ENCODE results near the gene TSHZ2. TPM values are rescaled to one million over a fixed set of nuclear protein-coding genes. Genes with fewer than 3 reads are reported as not detected.

Gene TSHZ2
- total RNA-seq, 1 donor from 2014 or later = 5.2 TPM

- H3K9me3 ChIP-seq = no peaks in the 10 kb centered on the region
- no peaks in the 10 kb centered on the region for H3K27me3 ChIP-seq
- TF ChIP-seq CTCF (IDR thresholded peaks at IDR 0.05) = no peak
- H3K36me3 ChIP-seq = no peaks in the 10 kb centered on the region
- no peak overlapping the region for H3K27ac ChIP-seq
- ATAC-seq (no peak), DNase-seq (no peak)
- H3K4me1 ChIP-seq = no peaks in the 10 kb centered on the region
- intact Hi-C loops (cut with DNase I) = no loop called here
- no peak overlapping the region for H3K4me3 ChIP-seq
Observed at GRCh38 chr20:52994184-52994970, 22.2 kb downstream of the TSHZ2 start.

- no peak for TF ChIP-seq CTCF (IDR thresholded peaks at IDR 0.05)
- intact Hi-C loops (cut with DNase I) = no loop called here
- no peaks in the 10 kb centered on the region for H3K9me3 ChIP-seq
- H3K27me3 ChIP-seq = no peaks in the 10 kb centered on the region
- DNase-seq (no peak), ATAC-seq (no peak)
- H3K36me3 ChIP-seq = no peaks in the 10 kb centered on the region
- H3K4me3 ChIP-seq = no peak overlapping the region
- H3K4me1 ChIP-seq = no peaks in the 10 kb centered on the region
- no peak overlapping the region for H3K27ac ChIP-seq
Observed at GRCh38 chr20:52996130-52996529, 24.0 kb downstream of the TSHZ2 start.

DNA sequence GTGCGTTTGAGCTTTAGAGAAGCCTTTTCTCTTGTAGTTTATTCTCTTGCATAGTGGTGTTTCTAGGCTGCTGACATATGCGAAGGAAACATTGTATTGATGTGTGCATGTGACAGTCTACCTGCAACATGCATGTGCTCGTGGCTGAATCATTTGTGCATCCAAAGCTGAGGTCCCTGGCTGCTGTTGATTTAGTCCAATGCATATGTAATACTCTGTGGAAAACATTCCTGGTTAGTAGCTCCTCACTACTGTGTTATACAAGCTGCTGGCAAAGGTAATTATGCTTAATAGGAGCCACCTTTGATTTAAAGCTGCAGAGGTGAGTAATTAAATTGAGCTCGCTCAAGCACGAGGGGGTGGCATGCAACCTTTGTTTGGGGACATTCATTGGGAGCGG, 24.5 kb downstream of the TSHZ2 start:
- no peaks in the 10 kb centered on the region for H3K27me3 ChIP-seq

DNA sequence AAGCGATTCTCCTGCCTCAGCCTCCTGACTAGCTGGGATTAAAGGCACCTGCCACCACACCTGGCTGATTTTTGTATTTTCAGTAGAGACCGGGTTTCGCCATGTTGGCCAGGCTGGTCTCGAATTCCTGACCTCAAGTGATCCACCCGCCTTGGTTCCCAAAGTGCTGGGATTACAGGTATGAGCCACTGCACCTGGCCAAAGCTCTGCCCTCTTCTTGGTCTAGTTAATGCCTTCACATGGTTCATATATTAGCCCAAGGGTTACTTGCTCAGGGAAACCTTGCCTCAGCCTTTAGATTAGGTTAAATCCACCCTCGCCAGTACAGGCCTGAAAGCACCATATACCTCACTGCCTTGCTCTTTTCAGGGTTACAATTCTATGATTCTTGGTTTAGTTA, 26.1 kb downstream of the TSHZ2 start:
- H3K27me3 ChIP-seq = no peaks in the 10 kb centered on the region
- no peaks in the 10 kb centered on the region for H3K36me3 ChIP-seq
- no peak overlapping the region for H3K4me3 ChIP-seq
- no peaks in the 10 kb centered on the region for H3K9me3 ChIP-seq
- ATAC-seq (no peak), DNase-seq (no peak)
- no peak overlapping the region for H3K27ac ChIP-seq
- intact Hi-C loops (cut with DNase I) = no loop called here
- TF ChIP-seq CTCF (IDR thresholded peaks at IDR 0.05) = no peak
- H3K4me1 ChIP-seq = no peaks in the 10 kb centered on the region

More for the DNA sequence above, 24.5 kb downstream of the TSHZ2 start:
- TF ChIP-seq CTCF (IDR thresholded peaks at IDR 0.05) = no peak
- H3K9me3 ChIP-seq = no peaks in the 10 kb centered on the region
- no peak overlapping the region for H3K4me3 ChIP-seq
- no peaks in the 10 kb centered on the region for H3K36me3 ChIP-seq
- H3K27ac ChIP-seq = no peak overlapping the region
- ATAC-seq (no peak), DNase-seq (no peak)
- no peaks in the 10 kb centered on the region for H3K4me1 ChIP-seq
- intact Hi-C loops (cut with DNase I) = no loop called here

- Histone ChIP-seq H3K36me3 (no peaks in the 10 kb centered on the region), H3K27ac (no peak overlapping the region), H3K4me3 (no peak overlapping the region), H3K4me1 (no peaks in the 10 kb centered on the region), H3K9me3 (no peaks in the 10 kb centered on the region), H3K27me3 (no peaks in the 10 kb centered on the region)
- ATAC-seq (no peak), DNase-seq (no peak)
- intact Hi-C loops (cut with DNase I) = no loop called here
- TF ChIP-seq CTCF (IDR thresholded peaks at IDR 0.05) = no peak
Observed at GRCh38 chr20:52999040-52999439, 26.9 kb downstream of the TSHZ2 start.

All from upper lobe of right lung (tissue), 1 donor.